ENCODE data around the gene MED15.
A peak's percentile ranks its signal among the peaks of the same experiment; 100 is the strongest.
"Not testable (repeated sequence)": the region's sequence is repeated elsewhere in the genome, so short reads cannot be mapped to it uniquely, and the experiment has no call there.

MED15 gene

GRCh38 chr22:20531404-20532201 lies 24.2 kb downstream of the MED15 start:
- DNase-seq (ENCODE audit: low spot score), result peak; percentile 55

GRCh38 chr22:20532256-20532993 lies 25.0 kb downstream of the MED15 start:
- DNase-seq (ENCODE audit: low spot score), result no peak

DNA sequence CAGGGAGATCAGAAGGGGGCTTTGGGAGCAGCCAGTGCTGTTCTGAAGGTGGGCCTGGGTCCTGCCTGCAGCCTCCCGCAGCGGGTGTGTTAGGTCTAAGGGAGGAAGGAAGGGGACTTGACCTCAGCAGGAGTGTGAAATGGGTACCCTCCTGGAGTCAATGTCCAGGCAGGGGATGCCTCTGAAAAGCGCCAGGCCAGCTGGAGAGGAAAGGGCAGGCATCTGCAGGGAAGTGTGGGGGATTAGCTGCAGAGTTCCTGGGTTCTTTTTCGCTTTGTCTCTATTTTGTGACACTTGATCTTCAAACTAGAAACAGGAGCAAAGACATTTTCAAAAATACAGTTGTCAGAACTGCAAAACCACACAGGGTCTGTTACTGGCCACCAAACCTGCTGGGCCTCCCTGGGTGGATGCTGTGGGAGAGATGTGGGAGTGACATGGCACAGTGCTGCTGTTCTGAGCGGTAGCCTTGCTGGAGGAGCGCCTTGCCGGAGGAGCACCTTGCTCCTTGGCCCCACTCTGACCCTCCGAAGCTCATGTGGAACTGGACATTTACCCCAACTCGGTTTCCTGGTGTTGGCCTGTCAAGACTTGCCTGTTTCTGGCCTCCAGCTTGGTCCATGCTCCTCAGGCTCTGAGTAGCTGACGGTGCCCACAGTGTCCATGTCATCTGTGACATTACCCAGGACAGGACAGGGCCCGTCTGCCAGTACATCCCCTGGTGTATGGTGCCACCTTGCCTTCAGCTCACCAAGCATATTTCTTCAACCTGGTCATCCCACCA lies 25.9 kb downstream of the MED15 start:
- no peak for DNase-seq (ENCODE audit: low spot score)

DNA sequence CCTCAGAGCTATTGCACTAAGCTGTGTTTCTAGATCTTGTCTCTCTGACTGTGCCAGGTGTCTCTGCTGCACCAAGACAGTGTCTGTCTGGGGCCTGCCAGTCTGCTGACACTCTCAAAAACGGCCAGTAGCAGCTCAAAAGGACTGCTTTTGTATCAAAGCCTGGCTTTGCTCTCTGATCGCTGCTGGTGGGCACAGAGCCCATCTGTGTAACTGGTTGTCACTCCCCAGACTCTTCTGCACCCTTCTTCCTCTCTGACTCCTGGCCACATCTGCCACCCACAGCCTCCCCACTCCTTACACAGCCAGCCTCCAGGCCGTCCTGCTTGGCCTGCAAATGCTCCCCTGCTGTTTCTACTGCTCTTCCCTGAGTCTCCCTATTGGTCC lies 26.5 kb downstream of the MED15 start:
- DNase-seq (ENCODE audit: low spot score), result no peak

DNA sequence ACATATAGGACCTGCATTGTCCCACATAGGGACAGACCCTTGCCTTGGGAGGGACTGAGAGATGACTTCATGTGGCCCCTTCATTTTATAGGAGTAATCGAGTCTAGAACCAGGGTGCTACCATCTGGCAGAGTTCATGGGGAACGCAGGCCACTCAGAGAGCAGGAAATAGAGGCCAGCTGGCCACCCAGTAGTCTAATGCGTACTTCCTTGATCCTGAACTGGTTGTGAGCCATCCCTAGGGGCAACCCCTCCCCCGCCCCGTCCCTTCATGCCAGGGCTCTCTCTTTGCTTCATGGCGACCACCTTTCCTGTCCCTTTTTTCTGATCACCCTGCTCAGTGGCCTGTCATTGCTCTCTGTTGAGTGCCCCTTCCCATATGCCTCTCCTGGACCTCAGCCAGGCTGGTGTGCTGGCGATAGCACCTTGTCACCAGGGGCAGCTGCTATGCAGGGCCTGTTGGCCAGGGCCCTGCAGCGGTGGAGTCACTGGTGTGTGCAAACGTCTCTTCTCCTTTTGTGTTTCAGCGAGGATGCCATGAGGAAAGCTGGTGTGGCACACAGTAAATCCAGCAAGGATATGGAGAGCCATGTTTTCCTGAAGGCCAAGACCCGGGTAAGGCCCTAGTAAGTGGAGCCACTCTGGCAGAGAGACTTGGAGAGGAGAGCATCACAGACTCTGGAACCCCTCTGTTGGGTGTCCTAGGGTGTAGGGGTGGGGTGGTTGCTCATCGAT lies 29.3 kb downstream of the MED15 start:
- no peak for DNase-seq (ENCODE audit: low spot score)

DNA sequence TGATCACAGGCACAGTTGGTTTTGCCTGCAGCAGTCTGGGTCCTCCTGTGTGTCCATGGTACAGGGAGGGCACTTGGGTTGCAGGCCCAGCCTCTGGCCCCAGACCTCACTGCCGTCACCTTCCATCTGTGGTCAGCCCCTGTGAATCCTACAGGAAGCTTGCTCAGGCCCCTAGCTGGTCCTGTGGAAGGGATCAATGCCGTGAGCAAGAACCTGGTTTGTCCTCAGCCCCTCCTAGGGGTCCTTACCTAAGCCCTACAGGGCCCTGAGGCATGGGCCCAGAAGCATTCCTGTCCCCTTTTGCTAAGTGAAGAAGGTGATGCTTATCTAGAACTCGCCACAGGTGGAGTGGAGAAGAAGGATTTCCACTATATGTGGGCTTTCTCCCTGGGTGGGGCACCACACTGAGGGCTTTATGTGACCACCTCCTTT lies 29.9 kb downstream of the MED15 start:
- DNase-seq (ENCODE audit: low spot score), result no peak

GRCh38 chr22:20537983-20538382 lies 30.6 kb downstream of the MED15 start:
- no peak for DNase-seq (ENCODE audit: low spot score)

GRCh38 chr22:20538875-20539274 lies 31.5 kb downstream of the MED15 start:
- not testable (repeated sequence) for DNase-seq (ENCODE audit: low spot score)

GRCh38 chr22:20542055-20542454 lies 34.6 kb downstream of the MED15 start:
- DNase-seq (ENCODE audit: low spot score), result no peak

GRCh38 chr22:20542736-20543135 lies 35.3 kb downstream of the MED15 start:
- DNase-seq (ENCODE audit: low spot score), result no peak

- DNase-seq (ENCODE audit: low spot score), result not testable (repeated sequence)
Observed at GRCh38 chr22:20545318-20545634, 37.9 kb downstream of the MED15 start.

DNA sequence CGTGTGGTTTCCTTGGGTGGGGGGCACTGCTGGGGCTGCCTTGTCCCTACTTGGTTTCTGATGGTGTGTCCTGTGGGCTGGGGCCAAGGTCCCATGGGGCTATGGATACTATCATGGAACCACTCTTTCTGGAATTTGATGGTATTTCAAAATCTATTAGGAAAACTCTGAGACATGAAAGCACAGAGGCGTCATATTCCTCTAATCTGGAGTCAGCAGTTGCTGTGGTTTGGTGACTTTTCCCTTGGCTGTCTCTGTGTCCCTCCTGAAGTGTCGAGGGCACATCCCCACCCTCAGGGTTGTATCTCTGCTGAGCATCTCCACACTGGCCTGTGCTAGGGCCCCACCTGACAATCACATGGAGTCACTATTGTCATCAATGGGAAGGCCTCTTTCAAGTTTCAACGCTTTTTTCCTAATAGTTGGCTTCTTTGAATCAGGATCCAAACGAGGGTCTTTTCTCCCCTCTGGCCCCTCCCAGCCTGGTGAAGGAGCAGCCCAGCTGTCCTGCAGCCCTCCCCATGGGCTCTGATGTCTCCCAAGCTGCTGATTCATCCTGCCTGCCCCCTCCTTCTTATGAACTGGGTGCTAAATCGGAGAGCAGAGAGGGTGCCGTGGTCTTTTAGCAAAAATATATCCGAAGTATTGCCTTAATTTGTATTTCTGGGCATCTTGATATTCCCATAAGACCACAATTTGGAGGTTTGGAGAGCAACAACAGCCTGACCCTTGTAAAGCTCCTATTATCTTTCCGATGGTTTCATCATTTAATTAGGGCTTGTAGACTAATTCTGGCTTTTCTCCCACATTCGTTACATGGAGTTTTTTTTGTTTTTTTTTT lies 38.5 kb downstream of the MED15 start:
- DNase-seq (ENCODE audit: low spot score), result no peak

DNA sequence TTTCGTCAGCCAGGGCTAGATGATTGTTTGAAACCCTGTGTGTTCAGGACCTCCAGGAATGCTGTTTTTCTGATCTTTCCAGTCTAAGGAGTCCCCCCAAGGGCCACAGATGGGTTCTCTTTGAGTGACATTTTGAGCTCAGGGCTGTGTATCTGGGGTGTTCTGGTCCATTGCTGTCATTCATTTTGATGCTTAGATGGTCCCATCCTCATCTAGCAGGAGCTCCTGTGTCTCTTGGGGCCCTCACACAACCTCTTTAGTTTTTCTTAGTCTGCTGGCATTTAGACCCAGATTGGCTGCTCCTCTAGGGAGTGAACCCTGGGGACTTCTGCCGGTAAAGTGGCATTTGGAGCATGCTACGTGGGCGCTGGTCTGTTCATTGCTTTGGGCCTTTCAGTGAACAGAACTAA lies 39.1 kb downstream of the MED15 start:
- DNase-seq (ENCODE audit: low spot score), result no peak

- no peak for DNase-seq (ENCODE audit: low spot score)
Observed at GRCh38 chr22:20547029-20547428, 39.6 kb downstream of the MED15 start.

DNA sequence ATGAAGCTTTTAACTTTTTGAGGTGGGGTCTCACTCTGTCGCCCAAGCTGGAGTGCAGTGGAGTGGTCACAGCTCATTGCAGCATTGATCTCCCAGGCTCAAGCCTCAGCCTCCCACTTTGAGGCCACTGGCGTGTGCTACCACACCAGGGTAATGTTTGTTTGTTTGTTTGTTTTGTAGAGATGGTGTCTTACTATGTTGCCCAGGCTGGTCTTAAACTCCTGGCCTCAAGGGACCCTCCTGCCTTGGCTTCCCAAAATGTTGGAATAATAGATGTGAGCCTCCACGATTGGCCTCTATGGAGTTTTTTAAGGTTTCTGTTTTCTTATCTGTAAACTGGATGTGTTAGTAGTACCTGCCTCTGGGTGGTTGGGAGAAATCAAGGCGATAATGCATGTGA lies 41.4 kb downstream of the MED15 start:
- no peak for DNase-seq (ENCODE audit: low spot score)

DNA sequence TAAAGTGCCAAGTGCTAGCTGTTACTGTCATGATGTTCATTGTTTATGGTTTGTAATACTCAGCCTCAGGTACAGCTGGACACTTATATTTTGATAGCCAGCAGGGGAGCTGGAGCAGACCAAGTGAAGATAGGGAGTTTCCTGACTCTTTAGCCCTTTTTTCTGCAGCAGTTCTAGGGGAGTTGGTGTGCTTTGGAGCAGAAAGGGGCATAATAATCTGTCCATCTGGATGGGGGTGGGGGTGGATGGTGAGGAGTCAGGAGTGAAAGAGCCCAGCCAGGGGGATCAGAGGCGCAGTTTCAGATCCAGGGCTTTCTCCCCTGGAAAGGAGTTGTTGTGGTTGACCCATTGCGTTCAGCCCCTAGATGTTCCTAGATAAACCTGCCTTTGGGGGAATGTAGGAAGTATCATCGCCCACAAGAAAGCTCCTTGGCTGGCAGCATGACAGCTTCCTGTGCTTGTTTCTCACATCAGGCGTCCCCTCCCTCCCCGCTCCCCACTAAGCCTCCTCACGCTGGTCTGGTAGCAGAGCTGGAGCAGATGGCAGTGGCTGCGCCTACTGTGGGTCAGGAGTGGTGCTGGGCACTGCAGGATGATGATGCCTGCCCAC lies 41.9 kb downstream of the MED15 start:
- DNase-seq (ENCODE audit: low spot score), result no peak

DNA sequence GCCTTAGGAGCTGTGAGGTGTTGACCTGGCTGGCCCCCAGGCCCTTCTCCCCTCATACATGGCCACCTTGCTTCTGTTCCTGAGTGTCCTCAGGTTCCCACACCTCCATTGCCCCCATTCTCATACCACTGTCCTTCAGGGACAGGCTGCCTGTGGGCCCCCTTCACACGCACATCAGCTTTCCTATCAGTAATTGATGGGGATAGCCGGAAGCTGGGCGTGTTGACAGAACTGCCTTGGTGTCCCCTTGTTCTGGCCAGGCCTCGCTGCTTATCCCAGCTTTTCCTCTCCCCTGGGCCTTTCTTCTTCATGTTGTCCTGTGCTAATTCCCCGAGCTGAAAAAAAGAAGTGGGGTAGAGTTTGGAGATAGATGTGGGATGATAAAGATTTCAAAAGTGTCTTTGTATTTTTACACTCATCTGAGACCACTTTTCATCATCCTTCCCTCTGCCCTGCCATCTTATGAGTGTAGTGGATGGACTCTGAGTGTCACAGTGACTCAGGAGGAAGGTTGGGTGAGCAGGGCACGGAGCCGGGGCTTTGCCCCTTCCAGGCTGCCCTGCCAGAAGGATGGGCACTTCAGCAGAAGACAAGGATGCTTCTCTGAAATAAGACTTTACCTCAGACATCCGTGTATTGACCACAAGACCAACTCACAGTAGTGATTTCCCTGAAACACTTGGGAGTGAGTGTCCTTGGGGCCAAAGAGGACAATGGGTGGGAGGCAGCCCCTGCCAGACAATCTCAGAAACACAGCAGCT lies 42.8 kb downstream of the MED15 start:
- DNase-seq (ENCODE audit: low spot score), result no peak

DNA sequence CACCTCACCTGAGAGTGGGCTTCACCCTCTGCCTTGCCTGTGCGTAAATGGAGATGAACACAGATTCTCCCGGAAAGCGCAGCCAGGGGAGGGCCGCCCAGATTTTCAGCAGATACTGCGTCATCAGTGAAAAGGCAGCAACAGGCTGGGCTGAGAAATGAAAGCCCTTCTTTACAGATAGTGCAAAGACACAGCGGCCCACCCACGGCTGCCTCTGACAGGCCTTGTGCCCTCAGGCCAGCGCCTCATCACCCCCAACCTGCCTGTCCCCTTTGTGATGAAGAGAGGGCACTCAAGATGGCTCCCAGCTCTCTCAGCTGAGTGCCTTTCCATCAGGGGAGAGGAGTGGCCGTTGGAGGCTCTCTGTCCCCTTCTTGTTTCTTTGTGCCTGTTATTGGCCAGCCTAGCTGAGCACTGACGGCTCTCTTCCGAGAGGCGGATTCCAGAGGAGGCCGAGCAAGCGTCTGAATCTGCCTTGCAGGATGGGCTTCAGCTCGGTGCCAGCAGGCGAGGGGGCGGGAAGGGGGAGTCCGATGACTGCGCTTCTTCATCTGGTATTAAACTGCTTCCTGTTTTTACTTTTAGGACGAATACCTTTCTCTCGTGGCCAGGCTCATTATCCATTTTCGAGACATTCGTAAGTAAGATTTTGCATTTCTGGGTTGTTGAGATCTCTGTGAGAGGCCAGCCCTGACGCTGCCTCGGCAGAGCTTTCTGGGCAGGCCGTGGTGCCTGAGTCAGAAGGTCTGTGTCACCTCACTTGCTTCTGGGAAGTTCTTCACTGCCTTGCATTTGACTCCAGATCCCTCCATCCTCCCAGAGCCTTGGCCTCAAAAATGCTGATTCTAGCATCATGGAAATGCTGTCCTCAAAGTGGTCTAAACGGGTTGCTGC lies 43.7 kb downstream of the MED15 start:
- DNase-seq (ENCODE audit: low spot score), result peak; percentile 57
